Measurements from ENCODE around the gene PLA2G4A.

GRCh38 chr1:186948535-186948934, 119.8 kb downstream of the PLA2G4A start:
- peak; percentile 87 for TF ChIP-seq POLR2A (IDR thresholded peaks at IDR 0.05; ENCODE audit: low read depth, low read length)
- TF ChIP-seq CTCF (IDR thresholded peaks at IDR 0.05; ENCODE audit: extremely low read depth in 1 of 2, insufficient read depth in 1 of 2, low read depth in 1 of 2, low read length in 2 of 2), result no peak
- no peak for TF ChIP-seq EZH2 (IDR thresholded peaks at IDR 0.05; ENCODE audit: borderline replicate concordance, low read depth, low read length, severe bottlenecking)
- TF ChIP-seq POLR2AphosphoS5 (IDR thresholded peaks at IDR 0.05; ENCODE audit: insufficient read depth, low read depth, low read length), result peak; percentile 96
- TF ChIP-seq MAX (IDR thresholded peaks at IDR 0.05; ENCODE audit: insufficient read depth, insufficient read length), result no peak
- TF ChIP-seq JUN (IDR thresholded peaks at IDR 0.05; ENCODE audit: borderline replicate concordance, insufficient read depth, insufficient read length, low read depth), result no peak
- TF ChIP-seq GATA2 (IDR thresholded peaks at IDR 0.05; ENCODE audit: insufficient read depth, insufficient read length, low read depth, low read length), result peak; percentile 97
- no peak for TF ChIP-seq MYC (IDR thresholded peaks at IDR 0.05; ENCODE audit: low read depth, low read length)
- peak; percentile 55 for TF ChIP-seq FOS (IDR thresholded peaks at IDR 0.05; ENCODE audit: borderline replicate concordance, insufficient read depth, low read length)
